Stimulated activated memory B cell treated with anti-CD40 and anti-IgM and Interleukin-4, amounts not matched to agents 10 μg/mL and 1 μg/mL and 100 μg/mL, for 72 hours (primary cell): ENCODE data around the gene CDC42.

Experiments
- ATAC-seq: fragments of 150-1000 bp; cut with Tn5 transposase; 2 replicates; pipeline ENCODE4 v1.10.0; 2021
- H3K27ac Mint-ChIP-seq: one replicate; pipeline ENCODE4 v1.8.0; 2022; ENCODE audit warnings: mild to moderate bottlenecking, mixed read lengths
- H3K27me3 Mint-ChIP-seq: one replicate; pipeline ENCODE4 v1.8.0; 2022; ENCODE audit warnings: mixed read lengths
- H3K36me3 Mint-ChIP-seq: one replicate; pipeline ENCODE4 v1.8.0; 2022; ENCODE audit warnings: mixed read lengths
- H3K4me1 Mint-ChIP-seq: one replicate; pipeline ENCODE4 v1.8.0; 2022; ENCODE audit warnings: mixed read lengths
- H3K4me3 Mint-ChIP-seq: one replicate; pipeline ENCODE4 v1.8.0; 2022; ENCODE audit warnings: mild to moderate bottlenecking, moderate library complexity, mixed read lengths
- H3K9me3 Mint-ChIP-seq: one replicate; pipeline ENCODE4 v1.8.0; 2022; ENCODE audit warnings: mixed read lengths

CDC42 gene

DNA sequence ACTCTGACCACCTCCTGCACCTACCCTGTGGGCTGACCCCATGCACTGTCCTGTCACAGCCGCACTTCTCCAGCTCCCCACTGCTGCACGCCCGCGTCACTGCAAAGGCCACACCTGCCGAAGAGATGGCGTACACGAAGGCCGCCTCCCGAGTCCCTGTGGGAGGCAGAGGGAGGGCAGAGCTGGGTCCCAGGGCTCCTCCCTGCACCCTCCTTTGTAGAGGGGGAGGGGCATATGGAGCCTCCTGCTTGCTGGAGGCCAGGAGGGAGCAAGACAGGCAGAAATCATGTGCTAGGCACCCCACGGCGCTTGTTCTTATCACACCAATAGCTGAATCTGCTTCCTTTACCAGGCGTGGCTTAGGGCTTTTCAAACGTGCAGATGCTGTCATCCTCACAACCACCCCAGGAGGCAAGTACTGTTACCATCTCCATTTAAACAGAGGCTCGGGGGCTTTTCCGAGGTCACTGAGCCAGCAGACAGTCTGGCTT is 69.0 kb downstream of the CDC42 start:
- Mint-ChIP-seq H3K9me3 (no peaks in the 10 kb centered on the region), H3K27me3 (no peaks in the 10 kb centered on the region), H3K36me3 (peaks cover 28% of the 10 kb centered on the region), H3K4me3 (no peak overlapping the region), H3K27ac (no peak overlapping the region), H3K4me1 (peaks cover 46% of the 10 kb centered on the region)
- ATAC-seq: no peak

DNA sequence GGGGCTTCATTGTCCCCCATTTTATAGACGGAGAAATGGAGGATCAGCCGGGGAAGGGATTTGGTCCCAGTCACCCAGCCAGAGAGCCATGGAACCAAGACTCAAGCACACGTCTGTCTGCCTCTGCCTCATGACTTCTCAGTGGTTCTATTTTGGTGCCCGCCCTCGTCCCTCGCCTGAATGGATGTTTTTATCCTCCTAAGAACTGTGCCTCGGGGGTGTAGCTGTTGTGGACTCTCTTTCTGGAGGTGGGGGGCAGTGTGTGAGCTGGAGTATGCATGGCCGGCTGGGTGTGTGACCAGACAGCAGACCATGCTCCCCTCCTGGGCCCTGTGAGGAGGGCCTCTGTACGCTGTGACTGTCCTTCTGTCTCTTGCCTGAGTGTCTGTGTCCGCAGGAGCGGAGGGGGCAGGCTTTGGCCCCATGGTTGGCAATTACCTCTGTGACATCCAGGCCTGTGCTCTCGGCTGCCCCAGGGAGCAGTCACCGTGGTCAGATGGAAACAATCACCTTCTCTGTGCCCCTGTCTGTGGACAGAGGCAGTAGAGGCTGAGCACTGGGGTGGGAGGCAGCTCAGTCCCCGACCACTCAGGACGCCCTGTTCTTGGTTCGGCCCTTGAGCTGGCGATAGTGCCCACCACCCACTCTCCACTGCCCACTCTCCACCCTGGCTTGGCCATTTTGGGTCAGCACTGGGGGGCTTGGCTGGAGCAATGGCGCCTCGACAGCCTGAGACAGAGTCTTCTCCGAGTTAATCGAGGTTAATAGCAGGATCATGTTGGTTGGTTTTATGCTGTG is 70.0 kb downstream of the CDC42 start:
- peaks cover 25% of the 10 kb centered on the region for H3K36me3 Mint-ChIP-seq
- no peaks in the 10 kb centered on the region for H3K9me3 Mint-ChIP-seq
- H3K27ac Mint-ChIP-seq: no peak overlapping the region
- no peaks in the 10 kb centered on the region for H3K27me3 Mint-ChIP-seq
- no peak overlapping the region for H3K4me3 Mint-ChIP-seq
- ATAC-seq: no peak
- H3K4me1 Mint-ChIP-seq: peaks cover 36% of the 10 kb centered on the region

DNA sequence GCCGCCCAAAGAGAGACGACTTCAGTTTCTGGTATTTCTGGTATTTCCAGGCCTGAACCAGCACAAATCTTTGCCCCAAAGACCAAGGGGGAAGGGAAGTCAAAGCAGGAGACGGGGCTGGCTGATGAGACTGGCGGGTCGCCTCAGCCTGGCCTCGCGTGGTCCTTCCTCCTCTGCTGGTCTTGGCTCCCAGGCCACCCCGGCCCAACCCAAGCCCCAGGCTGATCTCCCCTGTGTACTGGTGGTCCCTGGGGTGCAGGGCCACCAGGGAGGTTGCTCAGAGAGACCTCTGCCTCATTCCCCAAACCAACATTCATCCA is 70.5 kb downstream of the CDC42 start:
- Mint-ChIP-seq H3K4me1 (peaks cover 30% of the 10 kb centered on the region), H3K36me3 (peaks cover 22% of the 10 kb centered on the region), H3K27ac (no peak overlapping the region), H3K9me3 (no peaks in the 10 kb centered on the region), H3K27me3 (no peaks in the 10 kb centered on the region), H3K4me3 (no peak overlapping the region)
- ATAC-seq: no peak

DNA sequence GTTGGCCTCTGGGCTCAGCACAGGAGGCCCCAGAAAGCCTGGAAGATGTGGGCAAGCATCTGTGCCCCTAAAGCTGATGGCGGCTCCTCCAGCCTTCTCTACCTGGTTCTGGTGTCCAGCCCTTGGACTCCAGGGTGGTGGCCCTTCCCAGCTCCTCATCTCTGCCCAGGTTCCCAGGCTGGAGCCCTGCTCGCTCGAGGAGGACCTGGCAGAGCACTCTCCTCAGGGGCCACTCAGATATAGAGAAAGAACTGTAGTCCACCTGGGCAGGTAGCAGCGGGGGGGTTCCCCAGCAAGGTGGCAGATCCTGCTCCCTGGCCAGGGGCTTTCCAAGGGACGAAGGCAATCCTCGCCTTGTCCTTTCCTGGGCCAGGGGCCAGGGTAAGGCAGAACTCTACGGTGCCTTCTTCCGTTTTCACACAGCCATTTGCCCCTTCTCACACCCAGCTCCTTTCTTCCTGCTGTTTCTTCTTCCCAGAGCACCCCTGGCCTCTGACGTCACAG is 71.4 kb downstream of the CDC42 start:
- H3K27ac Mint-ChIP-seq: no peak overlapping the region
- H3K36me3 Mint-ChIP-seq: peaks cover 18% of the 10 kb centered on the region
- H3K27me3 Mint-ChIP-seq: no peaks in the 10 kb centered on the region
- no peaks in the 10 kb centered on the region for H3K9me3 Mint-ChIP-seq
- H3K4me3 Mint-ChIP-seq: no peak overlapping the region
- no peak for ATAC-seq
- H3K4me1 Mint-ChIP-seq: peaks cover 21% of the 10 kb centered on the region

DNA sequence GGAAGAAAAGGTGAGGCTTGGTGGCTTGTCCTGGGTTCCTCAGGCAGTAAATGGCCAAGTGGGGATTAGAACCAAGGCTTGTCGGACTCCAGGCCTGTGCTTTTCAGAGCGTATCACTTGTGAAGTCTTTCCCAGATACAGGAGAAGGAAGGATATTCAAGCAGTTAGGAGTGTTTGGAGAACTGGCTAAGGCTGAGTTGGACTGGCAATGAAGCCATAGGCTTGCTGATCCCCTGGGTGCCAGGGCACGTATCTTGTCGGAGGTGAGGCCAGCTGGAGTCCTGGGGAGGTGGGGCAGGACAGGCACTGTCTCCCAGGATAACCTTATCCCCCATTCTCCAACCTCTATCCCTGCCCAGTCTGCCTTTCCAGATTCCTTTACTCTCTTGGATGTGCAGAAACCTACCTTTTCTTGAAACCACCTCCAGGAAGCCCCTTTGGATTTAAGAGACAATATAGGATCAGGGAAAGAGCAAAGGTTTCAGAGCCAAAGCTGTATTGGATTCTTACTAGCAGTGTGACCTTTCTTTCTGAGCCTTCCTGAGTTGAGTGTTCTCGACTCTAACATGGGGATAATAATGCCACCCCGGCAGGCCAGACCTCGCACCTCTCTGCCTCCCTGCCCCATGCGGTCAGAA is 72.2 kb downstream of the CDC42 start:
- H3K27me3 Mint-ChIP-seq: no peaks in the 10 kb centered on the region
- peaks cover 13% of the 10 kb centered on the region for H3K4me1 Mint-ChIP-seq
- H3K4me3 Mint-ChIP-seq: no peak overlapping the region
- peaks cover 17% of the 10 kb centered on the region for H3K36me3 Mint-ChIP-seq
- H3K27ac Mint-ChIP-seq: no peak overlapping the region
- ATAC-seq: no peak
- H3K9me3 Mint-ChIP-seq: no peaks in the 10 kb centered on the region

DNA sequence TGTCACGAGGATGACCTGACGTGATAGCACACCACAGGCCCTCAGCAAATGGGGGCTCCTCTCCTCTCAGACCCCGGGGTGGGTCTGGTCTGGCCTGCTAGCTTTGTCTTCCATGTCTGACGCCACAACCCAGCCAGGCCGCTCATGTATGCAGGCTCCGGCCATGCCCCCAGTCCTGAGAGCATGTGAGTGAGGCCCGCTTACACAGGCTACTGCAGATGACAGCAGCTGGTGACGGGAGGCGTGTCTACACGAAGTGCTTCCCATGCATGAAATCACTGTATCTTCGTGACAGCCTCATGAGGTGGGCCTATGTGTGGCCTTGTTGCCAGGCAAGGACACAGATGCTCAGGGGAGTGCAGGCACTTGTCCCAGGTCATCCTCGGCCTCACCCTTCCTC is 74.0 kb downstream of the CDC42 start:
- Mint-ChIP-seq H3K27me3 (no peaks in the 10 kb centered on the region), H3K27ac (no peak overlapping the region), H3K4me3 (no peak overlapping the region), H3K9me3 (no peaks in the 10 kb centered on the region), H3K4me1 (no peaks in the 10 kb centered on the region), H3K36me3 (peaks cover 6% of the 10 kb centered on the region)
- no peak for ATAC-seq

DNA sequence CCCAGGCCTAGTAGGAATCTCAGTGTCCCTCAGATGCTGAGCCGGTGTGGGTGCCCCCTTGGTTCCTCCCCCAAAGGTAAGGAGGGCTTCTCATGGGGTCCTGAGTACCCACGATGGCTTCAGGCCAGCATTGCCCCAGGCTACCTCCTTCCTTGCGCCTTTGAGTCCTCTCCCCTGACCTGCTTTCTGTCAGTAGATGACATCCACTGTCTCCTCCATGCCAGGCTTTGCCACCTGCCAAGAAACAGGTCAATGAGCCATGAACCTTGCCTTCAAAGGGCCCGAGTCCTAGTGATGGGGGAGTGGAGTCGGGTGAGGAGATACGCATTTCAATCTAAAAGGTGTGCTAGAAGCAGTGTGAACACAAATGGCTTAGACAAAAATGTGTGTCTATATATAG is 74.7 kb downstream of the CDC42 start:
- Mint-ChIP-seq H3K27ac (no peak overlapping the region), H3K4me1 (no peaks in the 10 kb centered on the region), H3K27me3 (no peaks in the 10 kb centered on the region), H3K9me3 (no peaks in the 10 kb centered on the region), H3K36me3 (peaks cover 6% of the 10 kb centered on the region), H3K4me3 (no peak overlapping the region)
- no peak for ATAC-seq

DNA sequence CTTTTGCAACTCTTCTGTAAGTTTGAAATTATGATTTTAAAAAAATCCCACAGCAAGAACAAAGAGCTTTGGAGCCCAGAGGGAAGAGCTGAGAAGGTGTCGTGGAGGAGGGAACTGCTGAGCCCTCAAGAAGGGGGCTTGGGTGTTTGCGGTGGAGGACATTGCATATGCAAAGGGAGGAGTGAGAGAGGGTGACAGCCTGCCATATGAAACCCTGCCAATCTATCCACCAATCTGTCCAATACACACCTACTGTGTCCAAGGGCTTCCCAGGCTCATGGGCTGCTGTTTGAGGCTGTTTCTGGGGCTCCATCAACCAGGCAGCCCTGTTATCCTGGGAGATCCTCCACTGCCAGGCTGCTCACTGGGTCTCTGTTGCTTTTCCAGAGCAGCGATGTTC is 75.2 kb downstream of the CDC42 start:
- Mint-ChIP-seq H3K36me3 (peaks cover 6% of the 10 kb centered on the region), H3K27ac (no peak overlapping the region), H3K4me1 (no peaks in the 10 kb centered on the region), H3K4me3 (no peak overlapping the region), H3K9me3 (no peaks in the 10 kb centered on the region), H3K27me3 (no peaks in the 10 kb centered on the region)
- ATAC-seq: no peak

DNA sequence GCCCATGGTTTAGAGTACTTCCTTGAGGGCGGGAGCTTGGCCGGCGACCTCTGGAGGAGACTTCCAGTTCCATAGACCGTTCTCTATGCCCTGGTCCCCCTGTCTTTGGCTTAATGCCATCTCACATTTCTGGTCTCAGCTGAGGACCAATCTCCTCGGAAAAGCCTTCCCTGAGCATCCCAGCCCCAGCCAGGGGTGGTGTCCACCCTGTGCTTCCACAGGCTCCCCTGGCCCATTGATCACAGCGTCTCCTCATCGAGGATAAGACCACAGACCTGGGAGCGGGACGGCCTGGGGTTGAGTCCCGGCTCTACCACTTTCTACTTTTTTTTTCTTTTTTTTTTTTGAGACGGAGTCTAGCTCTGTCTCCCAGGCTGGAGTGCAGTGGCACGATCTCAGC is 75.9 kb downstream of the CDC42 start:
- no peaks in the 10 kb centered on the region for H3K4me1 Mint-ChIP-seq
- no peak for ATAC-seq
- no peak overlapping the region for H3K27ac Mint-ChIP-seq
- peaks cover 6% of the 10 kb centered on the region for H3K36me3 Mint-ChIP-seq
- no peaks in the 10 kb centered on the region for H3K9me3 Mint-ChIP-seq
- no peaks in the 10 kb centered on the region for H3K27me3 Mint-ChIP-seq
- H3K4me3 Mint-ChIP-seq: no peak overlapping the region

DNA sequence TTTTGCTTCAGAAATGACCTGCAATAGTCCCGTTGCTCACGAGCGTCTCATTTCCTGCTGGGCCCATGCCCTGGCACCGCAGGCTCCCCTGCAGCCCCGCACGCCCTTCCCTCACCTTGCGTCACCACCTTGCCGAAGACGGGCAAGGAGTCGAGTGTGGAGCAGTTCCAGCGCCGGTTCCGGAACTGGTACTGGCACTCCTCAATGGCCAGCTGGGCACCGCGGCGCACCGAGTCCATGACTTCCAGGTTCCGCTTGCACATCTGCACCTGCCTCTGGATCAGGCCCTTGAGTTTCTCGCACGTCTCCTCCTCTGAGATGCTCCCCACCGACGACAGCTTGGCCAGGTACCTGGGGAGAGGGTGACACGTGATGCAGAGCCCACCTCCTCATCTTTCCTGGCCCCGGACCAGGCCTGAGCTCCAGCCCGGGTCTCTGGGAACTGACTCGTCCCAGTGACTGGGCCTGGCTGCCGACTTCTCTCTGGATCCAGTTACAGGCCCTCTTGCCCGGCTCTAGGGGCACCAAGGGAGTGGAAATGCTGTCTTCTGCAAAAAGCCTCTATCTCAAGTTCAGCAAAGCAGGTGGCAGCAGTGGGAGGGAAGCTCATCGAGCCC is 77.1 kb downstream of the CDC42 start:
- Mint-ChIP-seq H3K4me1 (no peaks in the 10 kb centered on the region), H3K4me3 (no peak overlapping the region), H3K27ac (no peak overlapping the region), H3K27me3 (no peaks in the 10 kb centered on the region), H3K9me3 (no peaks in the 10 kb centered on the region), H3K36me3 (peaks cover 6% of the 10 kb centered on the region)
- no peak for ATAC-seq

DNA sequence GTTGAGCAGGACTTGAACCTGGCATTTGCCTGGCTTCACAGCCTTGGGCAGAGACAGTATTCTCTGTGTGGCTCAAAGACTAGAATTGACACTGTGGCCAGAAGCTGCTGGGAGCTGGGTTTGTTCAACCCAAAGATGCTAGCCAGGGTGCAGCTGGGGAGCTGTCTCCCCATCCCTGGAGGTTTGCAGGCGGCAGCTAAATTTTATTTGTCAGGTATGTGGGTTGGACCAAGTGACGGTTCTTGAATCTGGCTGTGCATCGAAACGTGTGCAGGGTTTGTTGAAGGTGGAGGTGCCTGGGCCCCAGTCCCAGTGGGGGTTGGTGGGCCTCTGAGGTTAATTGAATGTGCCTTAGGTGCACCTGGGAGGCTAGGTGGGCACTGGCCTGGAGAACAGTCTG is 78.6 kb downstream of the CDC42 start:
- no peaks in the 10 kb centered on the region for H3K9me3 Mint-ChIP-seq
- H3K36me3 Mint-ChIP-seq: peaks cover 6% of the 10 kb centered on the region
- no peak for ATAC-seq
- no peak overlapping the region for H3K4me3 Mint-ChIP-seq
- H3K27me3 Mint-ChIP-seq: peaks cover 5% of the 10 kb centered on the region
- no peak overlapping the region for H3K27ac Mint-ChIP-seq
- H3K4me1 Mint-ChIP-seq: no peaks in the 10 kb centered on the region

DNA sequence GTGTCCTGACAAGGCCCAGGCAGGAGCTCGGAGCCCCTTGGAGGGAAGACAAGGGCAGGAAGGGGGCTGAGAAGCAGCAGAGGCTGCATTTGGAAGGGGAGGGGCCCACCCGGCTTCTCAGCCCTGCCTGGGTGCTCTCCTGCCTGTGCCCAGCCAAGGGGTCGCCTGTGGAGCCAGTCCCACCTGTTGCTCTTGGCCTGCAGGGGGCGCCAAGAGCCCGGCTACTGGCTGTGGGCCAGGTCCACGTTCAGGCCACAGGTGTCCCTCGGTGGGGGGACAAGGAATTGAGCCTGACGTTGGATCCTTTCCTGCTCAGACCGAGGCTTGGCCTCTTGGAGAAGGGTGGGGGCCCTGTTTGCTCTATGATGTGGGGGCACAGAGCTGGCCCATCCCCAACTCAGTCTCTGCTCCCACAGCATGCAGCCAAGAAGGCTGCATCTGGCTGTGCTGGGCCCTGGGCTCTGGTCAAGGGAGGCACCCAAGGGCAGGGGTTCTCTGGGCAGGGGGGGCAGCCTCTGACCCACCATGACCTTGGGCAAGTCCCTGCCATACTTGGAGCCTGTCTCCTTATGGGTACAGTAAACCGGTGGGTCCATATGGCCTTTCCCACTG is 79.5 kb downstream of the CDC42 start:
- ATAC-seq: peak; percentile 61
- no peak overlapping the region for H3K27ac Mint-ChIP-seq
- peaks cover 6% of the 10 kb centered on the region for H3K36me3 Mint-ChIP-seq
- H3K9me3 Mint-ChIP-seq: no peaks in the 10 kb centered on the region
- peaks cover 10% of the 10 kb centered on the region for H3K27me3 Mint-ChIP-seq
- H3K4me1 Mint-ChIP-seq: peaks cover under 1% of the 10 kb centered on the region
- H3K4me3 Mint-ChIP-seq: no peak overlapping the region

DNA sequence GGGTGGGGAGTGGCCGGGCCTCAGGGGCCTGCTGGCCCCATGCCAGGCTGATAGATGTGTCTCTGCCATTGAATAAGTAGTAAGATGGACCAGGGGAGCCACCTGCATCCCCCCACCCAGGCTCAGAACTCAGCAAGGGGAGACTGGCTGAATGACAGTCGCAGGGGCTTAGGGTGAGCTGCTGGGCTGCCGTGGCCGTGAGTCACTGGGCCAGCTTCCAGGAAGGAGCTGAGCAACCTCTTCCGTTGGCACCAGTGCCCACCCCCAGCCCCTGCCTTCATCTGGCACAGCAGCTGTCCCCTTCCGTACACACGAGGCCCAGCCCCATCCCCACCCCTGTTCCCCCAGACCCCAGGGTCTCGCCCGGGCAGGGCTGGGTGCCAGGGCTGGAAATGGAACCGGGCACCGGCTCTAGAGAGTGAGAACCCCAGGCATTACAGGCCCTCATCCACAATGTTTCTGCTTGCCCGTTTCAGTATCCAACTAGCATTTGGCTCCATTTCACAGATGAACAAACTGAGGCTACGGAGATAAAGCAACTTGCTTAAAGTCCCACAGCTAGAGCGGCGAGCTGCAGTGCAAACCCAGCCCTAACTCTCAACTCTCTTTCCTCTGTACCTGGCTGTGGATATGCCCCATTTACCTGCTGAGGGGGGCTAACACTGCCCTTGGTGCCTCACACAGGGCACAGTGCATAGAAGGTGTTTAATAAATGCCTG is 80.2 kb downstream of the CDC42 start:
- Mint-ChIP-seq H3K27me3 (peaks cover 10% of the 10 kb centered on the region), H3K27ac (no peak overlapping the region), H3K4me1 (peaks cover 8% of the 10 kb centered on the region), H3K36me3 (peaks cover 6% of the 10 kb centered on the region), H3K9me3 (no peaks in the 10 kb centered on the region), H3K4me3 (no peak overlapping the region)
- no peak for ATAC-seq

DNA sequence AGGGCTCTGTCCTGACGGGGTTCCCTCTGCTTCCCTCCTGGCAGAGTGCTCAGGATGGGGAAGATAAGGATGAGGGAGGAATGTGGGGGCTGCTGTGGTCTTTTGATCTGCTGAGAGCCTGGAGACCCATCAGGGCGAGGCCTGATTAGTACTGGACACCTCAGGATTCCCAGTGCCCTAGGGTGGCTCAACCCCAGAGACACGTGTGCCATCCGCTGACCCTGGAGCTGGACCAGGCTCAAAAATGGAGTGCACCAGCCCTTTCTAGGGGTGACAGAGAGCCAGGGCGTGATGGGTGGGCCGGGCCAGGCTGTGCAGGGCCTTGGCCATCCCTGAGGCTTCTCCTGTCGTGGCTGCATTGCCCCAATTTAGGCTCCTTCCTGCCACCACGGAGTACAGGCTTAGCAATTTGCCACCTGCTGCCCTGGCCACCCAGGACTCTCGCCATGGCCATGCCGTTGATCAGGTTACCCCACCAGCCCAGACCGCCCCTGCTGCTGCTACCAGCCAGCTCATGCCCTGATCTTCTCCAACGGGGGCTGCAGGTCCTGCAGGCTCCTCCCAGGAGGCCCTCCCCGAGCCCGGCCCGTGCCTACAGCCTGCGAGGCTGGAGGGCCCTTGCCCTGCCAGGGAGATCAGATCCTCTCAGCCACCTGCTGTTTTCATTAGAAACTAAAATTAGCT is 80.9 kb downstream of the CDC42 start:
- Mint-ChIP-seq H3K36me3 (peaks cover 6% of the 10 kb centered on the region), H3K27ac (no peak overlapping the region), H3K4me1 (peaks cover 15% of the 10 kb centered on the region), H3K9me3 (no peaks in the 10 kb centered on the region), H3K27me3 (peaks cover 10% of the 10 kb centered on the region), H3K4me3 (no peak overlapping the region)
- no peak for ATAC-seq
